ENCODE measurements around the gene DDX31. TPM values are rescaled to one million over a fixed set of nuclear protein-coding genes. Genes with fewer than 3 reads are reported as not detected.

Gene DDX31
- total RNA-seq, 1 donor from 2014 or later = 7.2 TPM

DNA sequence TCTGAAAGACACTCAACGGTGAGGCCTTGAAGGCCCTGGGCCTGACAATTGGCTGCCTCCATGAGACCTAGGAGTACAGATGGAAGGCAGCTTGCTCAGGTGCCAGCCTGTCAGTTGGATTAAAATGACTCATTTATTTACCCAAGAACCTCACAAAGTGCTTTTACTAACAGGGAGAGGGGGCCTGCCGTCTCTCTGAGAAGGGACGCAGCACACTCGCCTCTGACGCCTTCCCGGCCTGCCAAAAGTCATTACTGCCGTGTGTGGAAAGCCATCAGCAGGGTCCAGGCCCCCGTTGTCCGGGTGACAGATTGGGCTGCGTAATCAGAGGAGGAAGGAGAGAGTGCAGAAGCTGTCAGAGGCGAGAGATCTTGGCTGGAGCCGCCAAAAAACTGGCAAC, 32.4 kb downstream of the DDX31 start:
- DNase-seq (ENCODE audit: low read depth in 2 of 2) = no peak

GRCh38 chr9:132634327-132634726, 35.5 kb downstream of the DDX31 start:
- no peak for DNase-seq (ENCODE audit: low read depth in 2 of 2)

DNA sequence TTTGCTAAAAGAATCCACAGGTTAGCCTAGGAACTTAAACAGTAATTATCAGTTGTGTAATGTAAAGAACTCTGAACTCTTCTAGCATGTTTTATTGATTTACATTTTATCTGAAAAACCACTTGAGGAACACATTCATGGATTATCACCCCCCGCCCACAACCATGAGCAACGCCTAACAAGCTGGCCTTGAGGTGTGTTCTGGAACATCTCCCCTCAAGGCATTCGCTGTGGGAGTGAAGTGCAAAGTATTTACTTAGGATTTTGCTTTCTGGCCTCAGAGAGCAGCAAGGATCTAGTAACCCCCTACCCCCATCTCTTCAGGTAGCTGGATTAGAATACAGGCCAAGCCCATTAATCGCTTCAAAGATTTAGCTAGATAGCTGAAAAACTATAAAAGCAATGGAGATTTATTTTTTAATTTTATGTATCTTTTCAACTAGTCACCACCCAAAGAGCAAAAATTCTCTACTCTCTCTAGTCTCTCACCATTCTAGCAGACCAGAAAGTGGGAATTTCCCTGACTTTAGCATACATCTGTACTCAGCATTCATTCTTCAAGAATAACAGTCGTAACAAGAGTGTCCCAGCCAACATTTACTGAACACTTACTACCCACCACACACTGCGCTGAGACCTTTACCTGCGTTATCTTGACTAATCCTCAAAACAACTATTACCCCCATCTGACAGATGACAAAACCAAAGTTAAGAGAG, 37.2 kb downstream of the DDX31 start:
- DNase-seq (ENCODE audit: low read depth in 2 of 2) = no peak

DNA sequence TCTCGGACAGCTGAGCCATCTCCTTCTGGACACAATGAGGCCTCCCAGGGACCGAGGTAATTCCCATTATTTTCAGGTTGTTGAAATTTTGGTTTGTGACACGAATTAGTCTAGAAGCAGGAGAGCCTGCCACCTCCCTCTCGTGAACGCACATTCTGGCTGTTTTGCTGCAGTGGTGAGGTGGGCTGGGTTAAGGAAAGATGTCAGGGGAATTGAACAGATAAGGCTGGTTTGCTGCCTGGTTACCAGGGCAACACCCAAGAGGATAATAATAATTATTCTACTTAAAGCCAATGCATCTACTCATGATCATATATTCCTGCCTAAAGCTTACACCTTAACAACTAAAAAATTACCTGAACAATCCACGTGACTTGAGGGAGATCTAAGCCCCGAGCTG, 38.1 kb downstream of the DDX31 start:
- no peak for DNase-seq (ENCODE audit: low read depth in 2 of 2)

GRCh38 chr9:132631280-132631679, 38.5 kb downstream of the DDX31 start:
- DNase-seq (ENCODE audit: low read depth in 2 of 2) = peak in 1 of 2 donors; percentile 36

DNA sequence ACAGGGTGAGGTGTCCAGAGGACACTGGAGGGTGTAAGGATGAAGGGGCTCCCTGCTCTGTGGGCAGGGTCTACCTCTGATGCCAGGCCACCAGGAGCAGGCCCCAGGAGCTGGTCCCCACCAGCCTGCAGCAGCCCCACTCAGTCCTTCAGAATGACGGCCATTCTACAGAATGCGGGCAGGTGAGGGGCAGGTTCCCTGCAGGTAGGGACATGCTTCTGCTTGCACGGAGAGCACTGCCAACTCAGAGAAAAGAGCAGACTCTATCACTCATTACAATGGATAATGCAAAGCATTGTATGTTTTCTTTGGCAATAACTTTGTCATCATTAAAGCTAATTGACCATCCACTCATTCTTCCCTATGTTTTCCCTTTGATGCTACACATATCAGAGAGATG, 39.0 kb downstream of the DDX31 start:
- DNase-seq (ENCODE audit: low read depth in 2 of 2) = no peak

DNA sequence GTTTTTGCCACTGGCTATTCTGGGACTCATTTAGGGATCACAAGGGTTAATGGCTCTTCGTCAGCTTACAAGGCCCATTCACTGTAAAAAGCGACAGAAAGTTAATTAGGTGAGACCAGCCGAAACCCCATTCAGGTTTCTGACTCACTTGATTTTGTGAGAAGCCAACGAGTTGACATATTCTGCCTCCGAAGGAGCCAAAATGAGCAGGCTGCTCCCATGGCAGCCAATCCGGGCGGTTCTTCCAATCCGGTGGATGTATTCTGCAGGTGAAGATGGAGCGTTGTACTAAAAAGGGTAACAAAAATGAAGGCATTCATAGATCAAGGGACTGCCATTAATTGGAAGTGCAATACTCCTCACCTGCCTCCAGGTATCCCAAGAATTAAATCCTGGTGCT, 39.7 kb downstream of the DDX31 start:
- DNase-seq (ENCODE audit: low read depth in 2 of 2) = no peak

- no peak for DNase-seq (ENCODE audit: low read depth in 2 of 2)
Observed at GRCh38 chr9:132628746-132629145, 41.0 kb downstream of the DDX31 start.

GRCh38 chr9:132627594-132627993, 42.2 kb downstream of the DDX31 start:
- DNase-seq (ENCODE audit: low read depth in 2 of 2) = no peak

DNA sequence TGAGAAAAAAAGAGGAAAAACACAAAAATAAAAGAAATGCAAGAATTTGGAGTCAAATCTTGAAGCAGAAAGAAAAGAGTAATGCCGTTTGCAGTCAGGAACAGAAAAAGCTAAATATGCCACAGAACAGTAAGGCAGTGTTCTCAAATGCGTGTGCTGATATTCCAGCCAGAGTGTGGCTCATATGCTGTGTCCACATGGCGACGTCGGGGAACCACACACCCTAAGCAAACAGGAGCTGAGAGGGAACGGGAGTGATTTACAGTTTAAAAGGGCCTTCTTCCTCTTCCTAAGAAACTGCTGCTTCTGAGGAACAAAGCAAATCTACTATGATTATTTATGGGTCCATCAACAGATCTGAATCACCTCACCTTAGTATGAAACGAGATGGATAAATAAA, 42.7 kb downstream of the DDX31 start:
- no peak for DNase-seq (ENCODE audit: low read depth in 2 of 2)

DNA sequence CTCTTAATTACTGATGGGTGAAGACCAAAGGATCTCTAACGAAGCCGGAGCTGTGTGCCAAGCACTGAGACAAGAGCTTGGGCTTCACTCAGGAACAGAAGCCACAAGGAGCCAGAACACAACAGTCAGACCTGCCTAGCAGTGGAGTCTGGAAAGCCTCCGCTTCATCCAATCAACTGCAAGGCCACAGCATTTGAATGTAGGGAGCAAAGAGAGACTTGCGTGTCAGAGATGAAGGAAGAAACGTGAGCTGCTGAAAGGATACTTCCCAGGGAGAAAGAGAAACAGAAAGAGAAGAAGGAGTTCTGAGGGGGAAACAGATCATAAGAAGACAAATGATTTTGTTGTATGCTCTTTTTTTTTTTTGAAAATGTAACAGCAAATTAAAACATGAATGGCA, 43.5 kb downstream of the DDX31 start:
- no peak for DNase-seq (ENCODE audit: low read depth in 2 of 2)

DNA sequence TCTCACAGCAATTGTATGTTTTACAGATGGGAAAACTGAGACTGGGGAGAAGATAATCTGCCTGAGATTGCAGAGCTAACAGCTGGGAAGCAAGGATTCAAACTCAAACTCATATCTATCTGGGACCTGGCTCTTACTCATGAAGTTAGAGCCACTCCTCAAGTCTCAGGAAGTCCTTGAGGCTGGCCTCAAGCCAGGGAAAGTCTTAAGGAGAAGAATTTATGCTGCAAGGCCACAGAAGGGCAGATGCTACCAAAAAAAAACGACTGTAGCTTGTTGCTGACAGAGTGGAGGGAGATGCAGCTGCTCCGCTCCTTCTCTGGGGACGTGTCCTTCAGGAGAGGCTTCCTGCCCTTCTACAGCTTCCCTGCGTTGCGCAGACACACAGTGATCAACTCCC, 47.6 kb downstream of the DDX31 start:
- DNase-seq (ENCODE audit: low read depth in 2 of 2) = no peak

- DNase-seq (ENCODE audit: low read depth in 2 of 2) = no peak
Observed at GRCh38 chr9:132616725-132617124, 53.1 kb downstream of the DDX31 start.

GRCh38 chr9:132615774-132616173, 54.0 kb downstream of the DDX31 start:
- no peak for DNase-seq (ENCODE audit: low read depth in 2 of 2)

DNA sequence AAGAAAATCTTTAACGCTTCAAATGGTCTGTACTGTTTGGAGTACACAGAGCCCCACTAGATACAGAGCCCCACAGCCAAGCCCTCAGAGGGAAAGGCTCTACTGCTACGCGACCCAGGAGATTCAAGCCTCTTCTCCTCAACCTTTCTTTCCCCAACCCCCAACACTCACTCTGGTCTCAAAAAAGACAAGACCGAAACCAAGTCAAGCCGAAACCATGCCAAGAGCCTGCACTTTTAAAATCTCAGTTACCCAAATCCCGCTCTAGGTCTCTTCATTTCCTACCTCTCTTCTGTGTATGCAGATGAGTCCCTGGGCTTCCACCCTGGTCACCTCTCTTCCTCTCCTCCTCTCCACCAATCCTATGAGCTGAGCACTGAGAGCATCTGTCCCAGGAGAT, 55.5 kb downstream of the DDX31 start:
- no peak for DNase-seq (ENCODE audit: low read depth in 2 of 2)

DNA sequence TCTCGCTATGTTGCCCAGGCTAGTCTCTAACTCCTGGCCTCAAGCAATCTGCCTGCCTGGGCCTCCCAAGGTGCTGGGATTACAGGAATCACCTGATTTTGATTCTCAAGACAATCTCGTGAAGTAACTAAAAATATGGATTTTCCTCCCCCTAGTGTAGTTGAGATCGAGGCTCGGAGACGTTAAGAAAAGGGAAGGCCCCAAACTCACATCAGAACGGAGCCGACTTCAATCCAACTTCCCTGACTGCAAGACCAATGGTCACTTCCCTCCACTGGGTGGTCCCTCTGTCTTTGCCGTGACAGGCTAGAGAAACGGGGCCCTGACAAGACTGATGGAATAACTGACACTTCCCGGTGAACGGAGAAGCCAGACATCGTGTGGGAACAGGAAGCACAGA, 59.1 kb downstream of the DDX31 start:
- DNase-seq (ENCODE audit: low read depth in 2 of 2) = no peak

- DNase-seq (ENCODE audit: low read depth in 2 of 2) = no peak
Observed at GRCh38 chr9:132609829-132610228, 60.0 kb downstream of the DDX31 start.

GRCh38 chr9:132609184-132609583, 60.6 kb downstream of the DDX31 start:
- DNase-seq (ENCODE audit: low read depth in 2 of 2) = no peak

DNA sequence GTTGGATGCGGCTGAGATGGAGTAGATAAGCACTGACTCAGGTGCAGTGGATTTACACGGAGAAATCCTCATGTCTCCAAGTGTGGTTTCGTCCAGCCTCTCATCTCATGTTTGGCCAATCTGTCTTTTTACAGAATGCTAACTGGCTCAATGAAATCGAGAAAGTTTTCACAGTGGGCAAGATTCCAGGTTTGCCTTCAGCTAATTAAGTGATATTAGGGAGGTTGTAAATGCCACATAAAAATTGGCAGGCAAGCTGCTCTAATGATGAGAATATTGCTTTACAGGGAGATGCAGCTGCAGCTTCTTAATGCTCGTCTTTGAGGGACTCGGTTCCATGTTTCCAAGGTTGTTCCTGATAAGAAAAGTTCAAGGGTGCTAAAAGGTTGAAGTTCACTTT, 63.7 kb downstream of the DDX31 start:
- DNase-seq (ENCODE audit: low read depth in 2 of 2) = no peak

DNA sequence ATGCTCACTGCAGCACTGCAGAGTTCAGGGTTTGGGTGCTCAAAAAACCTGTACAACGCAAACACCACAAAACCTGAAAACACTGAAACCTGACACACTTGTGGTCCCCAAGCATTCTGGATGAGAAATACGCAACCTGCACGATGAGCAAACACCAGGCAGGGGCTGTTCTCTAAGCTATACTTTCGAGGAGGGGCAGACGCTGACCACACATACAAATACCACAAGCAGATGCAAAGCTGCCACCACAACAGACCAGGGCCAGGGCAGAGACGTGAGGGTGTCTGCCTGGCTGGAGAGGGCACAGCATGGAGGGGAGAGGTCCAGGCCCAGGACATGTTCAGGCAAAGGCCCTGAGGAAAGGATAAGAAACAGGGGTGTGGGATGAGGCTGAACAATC, 64.4 kb downstream of the DDX31 start:
- no peak for DNase-seq (ENCODE audit: low read depth in 2 of 2)

- DNase-seq (ENCODE audit: low read depth in 2 of 2) = no peak
Observed at GRCh38 chr9:132602207-132602606, 67.6 kb downstream of the DDX31 start.

DNA sequence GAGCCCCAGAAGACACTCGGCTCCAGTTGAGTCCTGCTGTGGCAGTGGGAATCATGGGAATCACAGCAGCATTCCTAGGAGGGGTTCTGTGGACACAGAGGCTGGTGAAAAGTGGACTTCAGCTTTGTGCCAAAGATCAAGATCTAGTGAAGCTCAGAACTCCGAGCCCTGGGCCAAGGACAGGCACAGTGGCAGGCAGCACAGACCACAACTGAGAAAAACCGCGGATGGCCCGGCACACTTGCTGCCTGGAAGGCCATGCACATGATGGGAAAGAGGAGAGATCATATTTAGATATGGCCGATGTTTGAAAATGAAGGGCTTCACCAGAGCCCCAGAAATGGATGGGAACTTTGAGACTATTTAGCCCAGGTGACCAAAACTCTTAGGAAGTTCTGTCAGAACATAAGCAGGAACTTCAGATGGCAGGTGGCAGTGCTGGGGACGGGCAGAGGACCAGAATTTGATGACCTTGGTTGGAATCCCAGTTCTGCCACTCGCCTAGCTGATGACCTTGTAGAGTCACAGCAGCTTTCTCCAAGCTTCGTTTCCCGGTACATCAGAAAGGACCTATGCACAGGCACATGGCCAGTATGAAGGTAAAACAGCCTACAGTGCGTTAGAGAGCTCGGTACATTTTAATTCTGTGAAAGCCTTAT, 69.3 kb downstream of the DDX31 start:
- no peak for DNase-seq (ENCODE audit: low read depth in 2 of 2)

- peak in 1 of 2 donors; percentile 22 for DNase-seq (ENCODE audit: low read depth in 2 of 2)
Observed at GRCh38 chr9:132597073-132597775, 72.6 kb downstream of the DDX31 start.

All from dermis microvascular lymphatic vessel endothelial cell (primary cell).